ENCODE results near the gene ZNF467. TPM values are rescaled to one million over a fixed set of nuclear protein-coding genes. Genes with fewer than 3 reads are reported as not detected.

Gene ZNF467
- total RNA-seq, 2 donors from 2014 or later = 4.6 to 7.4 TPM

DNA sequence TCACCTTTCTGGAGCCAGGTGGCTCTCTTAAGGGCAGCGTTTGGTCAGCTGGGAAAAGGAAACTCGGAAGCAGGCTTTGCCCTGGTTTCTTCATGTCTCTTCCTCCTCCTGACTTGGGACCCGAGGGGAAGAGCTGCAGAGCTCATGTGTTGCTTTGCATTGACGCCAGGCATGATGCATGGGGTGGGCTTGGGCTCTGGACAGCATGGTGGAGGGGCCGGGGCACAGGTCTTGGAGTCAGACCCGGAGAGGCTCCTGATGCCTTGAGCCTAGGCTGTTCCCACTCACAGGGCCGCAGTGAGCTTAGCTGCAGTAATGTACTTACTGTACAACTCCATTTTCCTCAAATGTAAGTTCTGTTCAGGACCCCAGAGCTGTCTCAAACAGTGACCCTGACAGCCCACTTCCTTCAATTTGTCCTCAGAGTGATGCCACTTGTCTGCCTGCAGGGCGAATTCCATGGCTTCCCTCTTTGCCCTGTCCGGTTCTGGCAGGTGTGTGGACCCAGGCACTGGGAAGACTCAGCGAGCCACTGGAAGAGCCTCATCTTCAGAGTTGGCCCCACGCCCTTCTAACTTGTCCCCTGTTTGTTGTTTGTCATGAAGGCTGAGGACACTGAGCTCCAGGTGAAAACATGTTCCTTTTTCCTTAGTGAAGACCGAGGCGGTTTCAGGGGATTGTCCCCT is 50.2 kb downstream of the ZNF467 start:
- ATAC-seq (ENCODE audit: insufficient number of reproducible peaks, low FRiP score, low read depth) (no peak), DNase-seq (ENCODE audit: low spot score) (no peak)
- Histone ChIP-seq H3K27ac (no peak overlapping the region), H3K36me3 (peaks cover 46% of the 10 kb centered on the region), H3K4me1 (ENCODE audit: control insufficient read depth in 1 of 2, low read depth in 2 of 2) (peaks cover 0 to 18% of the 10 kb centered on the region in 2 donors), H3K4me3 (no peak overlapping the region), H3K27me3 (replicated peaks; ENCODE audit: insufficient read depth) (no peaks in the 10 kb centered on the region), H3K9me3 (no peaks in the 10 kb centered on the region)
- no peak for TF ChIP-seq CTCF (IDR thresholded peaks at IDR 0.05)

DNA sequence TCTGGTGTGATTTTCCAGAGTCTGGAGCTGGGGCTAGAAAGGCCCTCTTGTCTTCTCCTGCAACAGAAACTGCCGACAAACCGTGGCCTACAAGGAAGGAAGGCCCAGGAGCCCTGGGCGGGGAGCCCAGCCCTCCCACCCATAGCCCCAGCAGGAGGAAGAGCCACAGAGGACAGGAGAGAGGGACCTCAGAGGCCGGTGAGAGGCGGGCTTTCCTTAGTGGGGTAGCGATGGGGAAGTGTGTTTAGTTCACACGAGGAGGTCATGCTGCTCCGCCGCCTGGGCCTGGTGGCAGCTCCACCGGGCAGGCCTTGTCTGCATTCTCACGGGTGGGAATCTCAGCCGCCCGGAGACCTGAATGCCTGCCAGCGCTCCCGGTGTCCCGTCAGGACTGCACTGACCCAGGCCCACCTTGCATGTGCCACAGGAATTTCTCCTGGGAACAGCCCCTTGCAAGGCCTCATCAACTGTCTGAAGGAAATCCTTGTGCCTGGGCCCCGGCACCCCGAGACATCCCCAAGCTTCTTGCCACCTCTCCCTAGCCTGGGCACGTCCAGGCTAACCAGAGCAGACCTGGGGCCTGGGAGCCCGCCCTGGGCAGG is 50.9 kb downstream of the ZNF467 start:
- no peaks in the 10 kb centered on the region for H3K27me3 ChIP-seq (replicated peaks; ENCODE audit: insufficient read depth)
- no peak overlapping the region for H3K27ac ChIP-seq
- no peak overlapping the region for H3K4me3 ChIP-seq
- TF ChIP-seq CTCF (IDR thresholded peaks at IDR 0.05) = no peak
- H3K36me3 ChIP-seq = peaks cover 42% of the 10 kb centered on the region
- no peak for ATAC-seq (ENCODE audit: insufficient number of reproducible peaks, low FRiP score, low read depth)
- H3K4me1 ChIP-seq (ENCODE audit: control insufficient read depth in 1 of 2, low read depth in 2 of 2) = peaks cover 0 to 18% of the 10 kb centered on the region in 2 donors
- no peak for DNase-seq (ENCODE audit: low spot score)
- no peaks in the 10 kb centered on the region for H3K9me3 ChIP-seq

DNA sequence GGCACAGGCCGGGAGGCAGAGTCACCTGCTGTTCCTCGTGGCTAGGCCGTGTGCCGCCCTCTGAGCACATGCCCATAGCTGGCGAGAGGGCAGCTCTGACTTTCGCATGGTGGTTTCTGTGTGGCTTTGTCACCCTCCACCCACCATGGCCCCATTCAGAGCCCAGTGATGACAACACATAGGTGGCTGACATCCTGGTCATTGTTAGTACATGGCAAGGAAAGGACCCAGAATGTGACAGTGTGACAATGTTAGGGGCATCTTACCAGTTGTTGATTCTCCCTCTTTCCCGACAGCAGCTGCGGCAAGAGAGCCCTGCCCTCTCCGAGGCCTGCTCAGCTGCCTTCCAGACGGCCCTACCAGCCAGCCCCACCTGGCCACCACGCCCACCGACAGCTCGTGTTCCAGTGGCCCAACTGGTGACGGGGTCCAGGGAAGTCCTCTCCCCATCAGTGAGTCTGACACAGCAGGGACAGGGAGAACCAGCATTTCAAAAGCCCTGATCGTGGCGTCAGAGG is 52.2 kb downstream of the ZNF467 start:
- no peaks in the 10 kb centered on the region for H3K27me3 ChIP-seq (replicated peaks; ENCODE audit: insufficient read depth)
- peaks cover 42% of the 10 kb centered on the region for H3K36me3 ChIP-seq
- no peak overlapping the region for H3K4me3 ChIP-seq
- ATAC-seq (ENCODE audit: insufficient number of reproducible peaks, low FRiP score, low read depth) = no peak
- H3K9me3 ChIP-seq = no peaks in the 10 kb centered on the region
- TF ChIP-seq CTCF (IDR thresholded peaks at IDR 0.05) = no peak
- no peak overlapping the region for H3K27ac ChIP-seq
- H3K4me1 ChIP-seq (ENCODE audit: control insufficient read depth in 1 of 2, low read depth in 2 of 2) = peaks cover 0 to 20% of the 10 kb centered on the region in 2 donors
- DNase-seq (ENCODE audit: low spot score) = no peak

DNA sequence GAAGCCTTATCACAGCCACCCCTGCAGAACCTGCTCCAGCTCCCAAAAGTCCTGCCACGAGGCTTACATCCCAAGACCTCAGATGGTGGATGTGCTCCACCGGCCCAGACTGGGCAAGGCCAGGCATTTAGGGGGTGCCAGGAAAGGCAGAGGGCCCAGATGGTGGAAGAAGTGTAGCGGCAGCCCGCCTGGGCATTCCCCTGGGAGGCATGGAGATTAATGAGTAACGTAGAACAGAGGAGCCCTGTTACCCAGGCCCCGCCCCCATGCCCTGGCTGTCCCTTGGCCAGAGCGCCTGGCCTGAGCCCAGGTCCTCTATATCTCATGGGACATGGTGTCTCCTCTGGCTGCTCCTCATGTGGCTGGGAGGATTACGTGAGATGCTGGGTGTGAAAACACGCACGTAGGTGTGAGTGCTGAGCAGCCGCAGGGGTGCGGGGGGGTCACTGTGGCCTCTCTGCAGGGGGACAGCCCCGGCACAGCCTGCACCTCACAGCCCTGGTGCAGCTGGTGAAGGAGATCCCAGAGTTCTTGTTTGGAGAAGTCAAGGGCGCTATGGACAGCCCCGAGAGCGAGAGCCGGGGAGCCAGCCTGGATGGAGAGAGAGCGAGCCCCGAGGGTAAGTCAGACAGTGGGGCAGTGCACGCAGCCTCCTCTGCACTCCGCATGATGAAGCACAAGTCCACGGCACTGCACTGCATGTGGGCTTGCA is 52.9 kb downstream of the ZNF467 start:
- Histone ChIP-seq H3K4me1 (ENCODE audit: control insufficient read depth in 1 of 2, low read depth in 2 of 2) (peaks cover 2 to 26% of the 10 kb centered on the region in 2 donors), H3K27ac (no peak overlapping the region), H3K27me3 (replicated peaks; ENCODE audit: insufficient read depth) (no peaks in the 10 kb centered on the region), H3K4me3 (no peak overlapping the region), H3K36me3 (peaks cover 38% of the 10 kb centered on the region), H3K9me3 (no peaks in the 10 kb centered on the region)
- no peak for TF ChIP-seq CTCF (IDR thresholded peaks at IDR 0.05)
- ATAC-seq (ENCODE audit: insufficient number of reproducible peaks, low FRiP score, low read depth) (no peak), DNase-seq (ENCODE audit: low spot score) (no peak)

GRCh38 chr7:149719912-149720335 is 53.5 kb downstream of the ZNF467 start:
- TF ChIP-seq CTCF (IDR thresholded peaks at IDR 0.05) = no peak
- H3K27ac ChIP-seq = no peak overlapping the region
- ATAC-seq (ENCODE audit: insufficient number of reproducible peaks, low FRiP score, low read depth) (no peak), DNase-seq (ENCODE audit: low spot score) (no peak)
- H3K36me3 ChIP-seq = peaks cover 32% of the 10 kb centered on the region
- H3K4me3 ChIP-seq = no peak overlapping the region
- H3K27me3 ChIP-seq (replicated peaks; ENCODE audit: insufficient read depth) = no peaks in the 10 kb centered on the region
- H3K4me1 ChIP-seq (ENCODE audit: control insufficient read depth in 1 of 2, low read depth in 2 of 2) = peaks cover 4 to 30% of the 10 kb centered on the region in 2 donors
- no peaks in the 10 kb centered on the region for H3K9me3 ChIP-seq
